T47D (cell line): ENCODE measurements around the gene RSPO3.

ENCODE experiments used
- DNase-seq, 2 experiments: peaks; one replicate each; pipeline versions ENCODE4 v3.0.0 to v3.0.0-alpha.2; 2011 to 2012; ENCODE audit warnings: low read depth in 1 of 2, low spot score in 1 of 2
- JUND ChIP-seq: IDR thresholded peaks from 2 replicates; pipeline ENCODE4 v1.6.1; 2012; ENCODE audit warnings: low read depth
- in situ Hi-C: cut with HindIII; loops from 2 replicates; pipeline ENCODE4 v1.10.0; 2016; ENCODE audit warnings: low sequenced_read_pairs, low pct_unique_long_range_greater_than_20kb

Gene RSPO3

GRCh38 chr6:127146932-127147331, 28.5 kb downstream of the RSPO3 start:
- in situ Hi-C loops, result no loop called here
- DNase-seq, result peak in 1 of 2 experiments; percentile 69
- TF ChIP-seq JUND, result no peak

GRCh38 chr6:127147534-127147933, 29.1 kb downstream of the RSPO3 start:
- in situ Hi-C loops, result no loop called here

GRCh38 chr6:127148511-127148910, 30.0 kb downstream of the RSPO3 start:
- no peak for DNase-seq
- no peak for TF ChIP-seq JUND
- in situ Hi-C loops, result no loop called here

More at GRCh38 chr6:127147534-127147933, 29.1 kb downstream of the RSPO3 start:
- no peak for TF ChIP-seq JUND
- DNase-seq, result no peak

GRCh38 chr6:127154509-127154908, 36.0 kb downstream of the RSPO3 start:
- no peak for DNase-seq
- in situ Hi-C loops, result no loop called here
- TF ChIP-seq JUND, result no peak

GRCh38 chr6:127160484-127160883, 42.0 kb downstream of the RSPO3 start:
- no peak for TF ChIP-seq JUND
- in situ Hi-C loops, result no loop called here
- DNase-seq, result no peak

GRCh38 chr6:127162836-127163235, 44.4 kb downstream of the RSPO3 start:
- no peak for TF ChIP-seq JUND
- in situ Hi-C loops, result no loop called here
- DNase-seq, result no peak

GRCh38 chr6:127164036-127164435, 45.6 kb downstream of the RSPO3 start:
- in situ Hi-C loops, result no loop called here
- no peak for TF ChIP-seq JUND
- DNase-seq, result no peak

GRCh38 chr6:127164565-127164964, 46.1 kb downstream of the RSPO3 start:
- DNase-seq, result no peak
- no peak for TF ChIP-seq JUND
- in situ Hi-C loops, result no loop called here

- no peak for DNase-seq
- TF ChIP-seq JUND, result no peak
- in situ Hi-C loops, result no loop called here
Measured at GRCh38 chr6:127173156-127173940, 54.9 kb downstream of the RSPO3 start.

GRCh38 chr6:127176146-127176545, 57.7 kb downstream of the RSPO3 start:
- TF ChIP-seq JUND, result no peak
- DNase-seq, result no peak
- in situ Hi-C loops, result no loop called here

- DNase-seq, result no peak
- in situ Hi-C loops, result no loop called here
Measured at GRCh38 chr6:127177030-127177922, 58.8 kb downstream of the RSPO3 start.

GRCh38 chr6:127177923-127178231, 59.4 kb downstream of the RSPO3 start:
- in situ Hi-C loops, result no loop called here

More at GRCh38 chr6:127177030-127177922, 58.8 kb downstream of the RSPO3 start:
- no peak for TF ChIP-seq JUND

GRCh38 chr6:127178746-127179145, 60.3 kb downstream of the RSPO3 start:
- DNase-seq, result no peak
- no peak for TF ChIP-seq JUND
- in situ Hi-C loops, result no loop called here

More at GRCh38 chr6:127177923-127178231, 59.4 kb downstream of the RSPO3 start:
- DNase-seq, result no peak
- TF ChIP-seq JUND, result no peak
